OCI-LY3 (cell line): ENCODE measurements around the gene CAMTA1.

Experiments
- CTCF ChIP-seq: fragments of 200-600, 300-600 bp; sonication (generic); IDR thresholded peaks from 2 replicates; pipeline ENCODE4 v1.5.1; 2014; ENCODE audit warnings: antibody characterized with exemption, low read length, low read depth
- EZH2phosphoT487 ChIP-seq: fragments of 200-600 bp; shearing (Covaris generic); IDR thresholded peaks from 2 replicates; pipeline ENCODE4 v1.6.1; 2018; ENCODE audit warnings: antibody characterized with exemption, mixed run types, low read depth

- TF ChIP-seq CTCF (no peak), EZH2phosphoT487 (no peak)
Measured at GRCh38 chr1:7135493-7135892, 350.2 kb downstream of the CAMTA1 start.
